AG09309 (cell line): ENCODE measurements around the gene PHEX.

Experiments
- DNase-seq: peaks from one replicate; pipeline ENCODE4 v3.0.0-alpha.2; 2010; ENCODE audit warnings: low read depth
- H3K4me3 ChIP-seq: 2 replicates; pipeline ENCODE4 v1.5.1; 2011; ENCODE audit warnings: mild to moderate bottlenecking, low read depth, low read length, moderate library complexity; ENCODE audit not compliant: control insufficient read depth
- TF ChIP-seq, protein P1 (sequence below): IDR thresholded peaks from 2 replicates; pipeline ENCODE4 v1.5.1; 2011; ENCODE audit warnings: mild to moderate bottlenecking, low read depth, low read length, inconsistent platforms; ENCODE audit not compliant: insufficient read depth, control insufficient read depth; ENCODE audit errors: missing control alignments

PHEX gene

DNA sequence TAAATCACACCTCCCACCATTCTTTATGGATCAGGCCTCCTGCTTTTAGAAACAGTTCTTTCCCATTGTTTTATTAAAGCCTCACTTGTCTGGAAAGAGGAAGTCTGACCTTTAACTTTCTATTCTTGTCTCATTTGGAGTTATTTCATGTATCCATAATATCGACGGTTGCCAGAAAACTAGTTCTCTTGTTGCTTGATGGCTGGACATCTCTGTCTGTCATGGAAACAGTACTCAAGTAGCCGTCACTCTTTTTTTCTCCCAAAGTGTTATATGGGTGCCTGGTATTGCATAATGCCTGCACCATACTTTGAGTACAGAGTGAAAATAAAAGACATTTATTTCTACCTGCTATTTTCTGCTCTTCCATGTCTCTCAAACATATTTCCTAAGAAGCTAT lies 61.4 kb downstream of the PHEX start:
- H3K4me3 ChIP-seq = no peak overlapping the region
- TF ChIP-seq, protein P1, sequence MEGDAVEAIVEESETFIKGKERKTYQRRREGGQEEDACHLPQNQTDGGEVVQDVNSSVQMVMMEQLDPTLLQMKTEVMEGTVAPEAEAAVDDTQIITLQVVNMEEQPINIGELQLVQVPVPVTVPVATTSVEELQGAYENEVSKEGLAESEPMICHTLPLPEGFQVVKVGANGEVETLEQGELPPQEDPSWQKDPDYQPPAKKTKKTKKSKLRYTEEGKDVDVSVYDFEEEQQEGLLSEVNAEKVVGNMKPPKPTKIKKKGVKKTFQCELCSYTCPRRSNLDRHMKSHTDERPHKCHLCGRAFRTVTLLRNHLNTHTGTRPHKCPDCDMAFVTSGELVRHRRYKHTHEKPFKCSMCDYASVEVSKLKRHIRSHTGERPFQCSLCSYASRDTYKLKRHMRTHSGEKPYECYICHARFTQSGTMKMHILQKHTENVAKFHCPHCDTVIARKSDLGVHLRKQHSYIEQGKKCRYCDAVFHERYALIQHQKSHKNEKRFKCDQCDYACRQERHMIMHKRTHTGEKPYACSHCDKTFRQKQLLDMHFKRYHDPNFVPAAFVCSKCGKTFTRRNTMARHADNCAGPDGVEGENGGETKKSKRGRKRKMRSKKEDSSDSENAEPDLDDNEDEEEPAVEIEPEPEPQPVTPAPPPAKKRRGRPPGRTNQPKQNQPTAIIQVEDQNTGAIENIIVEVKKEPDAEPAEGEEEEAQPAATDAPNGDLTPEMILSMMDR = no peak
- DNase-seq = no peak

DNA sequence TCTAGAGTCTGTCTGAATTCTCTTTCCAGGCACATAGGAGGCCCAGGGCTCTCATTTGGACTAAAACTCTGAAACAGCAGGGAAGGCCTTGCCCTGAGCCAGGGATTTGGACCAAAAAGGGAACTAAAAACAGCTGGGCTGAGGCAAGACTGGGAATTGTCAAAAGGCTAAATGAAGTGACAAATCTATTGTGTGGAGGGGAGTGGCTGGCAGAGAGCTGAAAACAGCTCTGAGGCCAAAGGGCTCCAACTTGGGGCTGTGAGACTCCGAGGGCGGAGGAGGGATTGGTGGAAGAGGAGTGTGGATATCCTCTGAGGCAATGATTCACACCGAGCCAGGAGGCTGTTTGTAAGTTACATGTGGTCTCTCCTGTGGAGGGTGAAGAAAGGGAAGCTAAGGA lies 63.2 kb downstream of the PHEX start:
- TF ChIP-seq, protein P1 = no peak
- no peak for DNase-seq
- H3K4me3 ChIP-seq = no peak overlapping the region

DNA sequence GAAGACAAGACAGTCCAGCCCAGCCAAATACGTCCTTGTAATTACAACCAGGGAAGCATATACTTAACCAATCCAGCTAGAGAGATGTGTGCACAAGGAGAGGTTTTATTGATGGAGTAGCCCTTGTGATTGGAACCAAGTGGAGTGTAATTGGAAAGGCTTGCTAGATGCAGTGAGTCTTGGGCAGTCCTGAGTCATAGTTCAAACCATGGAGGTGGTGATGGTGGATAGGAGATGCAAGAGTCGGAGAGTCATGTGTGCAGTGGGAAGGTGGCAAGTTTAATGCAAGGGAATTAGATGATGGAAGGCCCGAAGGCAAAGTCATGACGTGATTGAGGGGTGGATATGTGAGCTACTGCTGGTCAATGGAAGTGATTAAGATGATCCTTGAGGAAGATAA lies 63.7 kb downstream of the PHEX start:
- TF ChIP-seq, protein P1 = no peak
- no peak for DNase-seq
- H3K4me3 ChIP-seq = no peak overlapping the region

DNA sequence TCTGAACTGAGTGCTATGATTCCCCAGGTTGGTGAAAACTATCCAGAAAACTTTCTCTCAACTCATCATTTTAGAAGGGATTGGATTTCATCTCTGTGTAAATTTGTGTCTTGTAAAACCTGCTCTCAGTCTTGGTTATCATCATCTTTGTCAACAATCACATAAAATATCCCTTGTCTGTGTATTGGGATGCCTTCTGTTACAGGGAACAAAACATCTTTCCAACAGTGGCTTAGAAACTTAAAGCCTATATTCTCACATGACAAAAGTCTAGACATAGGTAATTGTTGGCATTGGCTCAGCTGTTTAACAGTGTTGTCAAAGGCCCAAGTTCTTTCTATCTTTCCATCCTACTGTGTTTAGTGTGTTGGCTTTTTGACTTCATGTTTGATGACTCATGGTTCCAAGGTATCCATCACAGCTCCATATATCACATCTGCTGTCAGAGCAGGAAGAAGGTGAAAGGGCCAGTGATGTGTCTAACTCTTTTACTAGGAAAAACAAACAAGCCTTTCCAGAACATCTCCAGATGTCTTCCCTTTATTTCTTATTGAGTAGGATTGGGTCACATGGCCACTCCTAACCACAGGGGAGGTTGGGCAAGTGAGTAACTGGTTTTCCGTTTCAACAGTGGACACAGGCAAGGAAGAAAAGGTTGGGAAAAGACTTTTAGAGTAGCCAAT lies 65.0 kb downstream of the PHEX start:
- no peak overlapping the region for H3K4me3 ChIP-seq
- peak; percentile 18 for DNase-seq
- TF ChIP-seq, protein P1 = no peak

DNA sequence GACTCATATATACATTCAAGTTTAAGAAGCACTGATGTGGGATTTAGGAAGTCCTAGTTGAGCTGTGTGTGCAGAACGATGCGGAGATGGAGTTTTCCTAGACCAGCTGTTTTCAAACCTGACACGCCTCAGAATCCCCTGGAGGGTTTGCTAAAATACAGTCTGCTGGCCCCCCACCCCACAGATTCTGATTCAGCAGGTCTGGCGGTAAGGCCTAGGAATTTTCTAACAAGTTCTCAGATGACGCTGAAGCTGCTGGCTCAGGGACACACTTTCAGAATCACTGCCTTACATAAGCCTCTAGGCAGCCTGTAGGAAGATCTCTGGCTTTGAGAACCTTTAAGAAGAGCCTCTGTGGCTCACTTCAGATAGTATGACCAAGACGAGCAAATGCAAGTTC lies 73.1 kb downstream of the PHEX start:
- TF ChIP-seq, protein P1 = no peak
- no peak for DNase-seq
- no peak overlapping the region for H3K4me3 ChIP-seq

DNA sequence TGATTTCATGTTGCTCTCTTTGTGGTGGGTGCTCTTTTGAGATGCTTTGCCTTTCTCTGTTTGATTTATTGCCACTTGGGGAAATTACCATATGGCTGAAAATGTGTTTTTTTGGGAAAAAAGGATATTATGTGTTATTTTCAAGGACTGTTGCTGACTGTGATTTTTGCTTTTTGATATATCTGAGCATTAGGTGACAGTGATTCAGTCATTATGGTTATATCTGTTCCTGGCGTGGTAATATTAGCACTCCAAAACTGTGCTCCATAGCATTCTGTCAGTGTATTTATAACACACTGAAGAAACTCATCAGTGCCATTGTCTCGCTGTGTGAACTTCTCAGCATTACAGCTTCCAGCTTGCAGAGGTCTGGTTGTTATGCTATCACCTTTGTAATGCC lies 73.8 kb downstream of the PHEX start:
- TF ChIP-seq, protein P1 = no peak
- DNase-seq = no peak
- no peak overlapping the region for H3K4me3 ChIP-seq
